Measurements from ENCODE around the gene TMTC2.
"Not testable (repeated sequence)": the region's sequence is repeated elsewhere in the genome, so short reads cannot be mapped to it uniquely, and the experiment has no call there.

Gene TMTC2

GRCh38 chr12:82787016-82787415 lies 100.3 kb downstream of the TMTC2 start:
- no peak for DNase-seq (ENCODE audit: low read depth in 2 of 2)

- DNase-seq (ENCODE audit: low read depth in 2 of 2) = no peak
Observed at GRCh38 chr12:82788594-82788993, 101.9 kb downstream of the TMTC2 start.

- DNase-seq (ENCODE audit: low read depth in 2 of 2) = no peak
Observed at GRCh38 chr12:82789674-82790073, 103.0 kb downstream of the TMTC2 start.

- DNase-seq (ENCODE audit: low read depth in 2 of 2) = no peak
Observed at GRCh38 chr12:82793751-82794281, 107.1 kb downstream of the TMTC2 start.

- no peak for DNase-seq (ENCODE audit: low read depth in 2 of 2)
Observed at GRCh38 chr12:82797480-82797879, 110.8 kb downstream of the TMTC2 start.

- no peak for DNase-seq (ENCODE audit: low read depth in 2 of 2)
Observed at GRCh38 chr12:82800185-82800584, 113.5 kb downstream of the TMTC2 start.

- no peak for DNase-seq (ENCODE audit: low read depth in 2 of 2)
Observed at GRCh38 chr12:82801951-82802610, 115.4 kb downstream of the TMTC2 start.

GRCh38 chr12:82803201-82803600 lies 116.5 kb downstream of the TMTC2 start:
- no peak for DNase-seq (ENCODE audit: low read depth in 2 of 2)

- no peak for DNase-seq (ENCODE audit: low read depth in 2 of 2)
Observed at GRCh38 chr12:82804601-82805000, 117.9 kb downstream of the TMTC2 start.

GRCh38 chr12:82805004-82805403 lies 118.3 kb downstream of the TMTC2 start:
- not testable (repeated sequence) for DNase-seq (ENCODE audit: low read depth in 2 of 2)

- DNase-seq (ENCODE audit: low read depth in 2 of 2) = no peak
Observed at GRCh38 chr12:82805812-82806497, 119.2 kb downstream of the TMTC2 start.

GRCh38 chr12:82807132-82807737 lies 120.5 kb downstream of the TMTC2 start:
- no peak for DNase-seq (ENCODE audit: low read depth in 2 of 2)

GRCh38 chr12:82810568-82810967 lies 123.9 kb downstream of the TMTC2 start:
- DNase-seq (ENCODE audit: low read depth in 2 of 2) = no peak

- DNase-seq (ENCODE audit: low read depth in 2 of 2) = no peak
Observed at GRCh38 chr12:82817368-82817767, 130.7 kb downstream of the TMTC2 start.

- no peak for DNase-seq (ENCODE audit: low read depth in 2 of 2)
Observed at GRCh38 chr12:82818271-82819035, 131.7 kb downstream of the TMTC2 start.

- no peak for DNase-seq (ENCODE audit: low read depth in 2 of 2)
Observed at GRCh38 chr12:82826505-82826904, 139.8 kb downstream of the TMTC2 start.

- no peak for DNase-seq (ENCODE audit: low read depth in 2 of 2)
Observed at GRCh38 chr12:82832096-82832495, 145.4 kb downstream of the TMTC2 start.

GRCh38 chr12:82832981-82833380 lies 146.3 kb downstream of the TMTC2 start:
- DNase-seq (ENCODE audit: low read depth in 2 of 2) = no peak

GRCh38 chr12:82833481-82833880 lies 146.8 kb downstream of the TMTC2 start:
- no peak for DNase-seq (ENCODE audit: low read depth in 2 of 2)

GRCh38 chr12:82835217-82835616 lies 148.5 kb downstream of the TMTC2 start:
- no peak for DNase-seq (ENCODE audit: low read depth in 2 of 2)

GRCh38 chr12:82838131-82838551 lies 151.4 kb downstream of the TMTC2 start:
- DNase-seq (ENCODE audit: low read depth in 2 of 2) = no peak

- no peak for DNase-seq (ENCODE audit: low read depth in 2 of 2)
Observed at GRCh38 chr12:82838827-82839226, 152.1 kb downstream of the TMTC2 start.

Data from stimulated activated CD4-positive, alpha-beta T cell treated with anti-CD3 and anti-CD28 coated beads, Interleukin-4, amount 100 ng/mL, for 48 hours (primary cell).